Fibroblast of lung (primary cell): ENCODE results near the gene CHN1.

Source experiments
- EZH2 ChIP-seq: IDR thresholded peaks from 2 replicates; pipeline ENCODE4 v1.5.1; 2012; ENCODE audit warnings: low read length, control low read depth, mild to moderate bottlenecking; ENCODE audit errors: missing control alignments
- TF ChIP-seq, protein P1 (sequence below), 2 donors: IDR thresholded peaks in 1 of 2; conservative IDR thresholded peaks in 1 of 2; 1 replicate in 1 of 2; 2 replicates in 1 of 2; pipeline ENCODE4 v1.5.1; 2011 to 2012; ENCODE audit warnings: low read length in 2 of 2, control low read depth in 1 of 2, inconsistent platforms in 1 of 2, low read depth in 1 of 2, mild to moderate bottlenecking in 1 of 2

DNA sequence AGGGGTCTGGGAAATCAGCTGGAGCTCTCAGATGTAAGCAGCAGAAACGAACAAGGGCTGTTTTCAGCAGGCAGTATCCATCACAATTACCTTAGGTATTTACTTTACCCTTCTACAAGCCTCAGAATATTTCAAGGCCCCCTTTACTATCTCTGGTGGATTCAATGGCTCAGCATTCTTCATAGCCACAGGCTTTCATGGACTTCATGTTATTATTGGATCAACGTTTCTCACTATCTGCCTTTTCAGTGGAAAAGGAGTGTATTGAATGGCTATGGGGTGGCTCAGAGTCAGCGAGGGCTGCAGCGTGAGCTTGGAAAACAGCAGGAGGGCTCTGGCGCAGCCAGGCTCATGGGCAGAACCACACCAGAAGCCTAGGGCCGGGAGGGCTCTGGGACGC lies 224.3 kb downstream of the CHN1 start:
- TF ChIP-seq, protein P1, sequence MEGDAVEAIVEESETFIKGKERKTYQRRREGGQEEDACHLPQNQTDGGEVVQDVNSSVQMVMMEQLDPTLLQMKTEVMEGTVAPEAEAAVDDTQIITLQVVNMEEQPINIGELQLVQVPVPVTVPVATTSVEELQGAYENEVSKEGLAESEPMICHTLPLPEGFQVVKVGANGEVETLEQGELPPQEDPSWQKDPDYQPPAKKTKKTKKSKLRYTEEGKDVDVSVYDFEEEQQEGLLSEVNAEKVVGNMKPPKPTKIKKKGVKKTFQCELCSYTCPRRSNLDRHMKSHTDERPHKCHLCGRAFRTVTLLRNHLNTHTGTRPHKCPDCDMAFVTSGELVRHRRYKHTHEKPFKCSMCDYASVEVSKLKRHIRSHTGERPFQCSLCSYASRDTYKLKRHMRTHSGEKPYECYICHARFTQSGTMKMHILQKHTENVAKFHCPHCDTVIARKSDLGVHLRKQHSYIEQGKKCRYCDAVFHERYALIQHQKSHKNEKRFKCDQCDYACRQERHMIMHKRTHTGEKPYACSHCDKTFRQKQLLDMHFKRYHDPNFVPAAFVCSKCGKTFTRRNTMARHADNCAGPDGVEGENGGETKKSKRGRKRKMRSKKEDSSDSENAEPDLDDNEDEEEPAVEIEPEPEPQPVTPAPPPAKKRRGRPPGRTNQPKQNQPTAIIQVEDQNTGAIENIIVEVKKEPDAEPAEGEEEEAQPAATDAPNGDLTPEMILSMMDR (conservative IDR thresholded peaks at IDR 0.05 in 1 of 2, IDR thresholded peaks at IDR 0.05 in 1 of 2; ENCODE audit: low read depth in 1 of 2, low read length in 2 of 2), result no peak
- TF ChIP-seq EZH2, result no peak
